CMK (cell line): ENCODE results near the gene SCN1B.
"Not testable (repeated sequence)": the region's sequence is repeated elsewhere in the genome, so short reads cannot be mapped to it uniquely, and the experiment has no call there.

Experiments
- DNase-seq: peaks from one replicate; pipeline ENCODE4 v3.0.0-alpha.2; 2010; ENCODE audit warnings: low read depth

SCN1B gene

GRCh38 chr19:35017507-35017906, 12.8 kb upstream of the SCN1B start:
- DNase-seq = no peak

DNA sequence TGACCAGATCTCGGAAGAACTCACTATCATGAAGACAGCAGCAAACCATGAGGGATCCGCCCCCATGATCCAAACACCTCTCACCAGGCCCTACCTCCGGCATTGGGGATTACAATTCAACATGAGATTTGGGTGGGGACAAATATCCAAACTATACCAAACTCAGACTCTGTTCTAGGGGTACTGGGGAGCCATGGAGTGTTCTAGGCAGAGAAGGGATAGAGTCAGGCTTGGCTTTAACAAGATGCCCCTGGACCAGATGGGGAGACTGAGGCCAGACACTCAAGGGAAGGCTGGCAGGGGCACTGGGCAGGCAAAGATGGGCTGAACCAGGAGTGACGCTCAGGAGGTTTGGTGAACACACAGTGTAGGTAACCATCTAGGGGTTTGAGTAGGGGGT, 11.9 kb upstream of the SCN1B start:
- DNase-seq = no peak

DNA sequence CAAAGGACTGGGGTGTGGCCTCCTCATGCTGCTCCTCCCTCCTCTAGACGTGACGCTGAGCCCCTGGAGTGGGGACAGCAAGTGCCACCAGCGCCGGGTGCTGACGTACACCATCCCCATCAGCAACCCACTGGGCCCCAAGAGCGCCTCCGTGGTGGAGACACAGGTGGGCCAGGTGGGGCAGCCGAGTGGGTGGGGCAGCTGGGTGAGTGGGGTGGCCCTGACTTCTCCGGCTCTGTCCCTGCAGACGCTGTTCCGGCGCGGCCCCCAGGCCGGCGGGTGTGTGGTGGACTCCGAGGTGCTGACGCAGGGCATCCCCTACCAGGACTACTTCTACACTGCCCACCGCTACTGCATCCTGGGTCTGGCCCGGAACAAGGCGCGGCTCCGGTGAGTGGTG, 11.1 kb upstream of the SCN1B start:
- DNase-seq = no peak

- no peak for DNase-seq
Observed at GRCh38 chr19:35021016-35021415, 9.3 kb upstream of the SCN1B start.

- no peak for DNase-seq
Observed at GRCh38 chr19:35021596-35021995, 8.7 kb upstream of the SCN1B start.

- DNase-seq = no peak
Observed at GRCh38 chr19:35022460-35022859, 7.8 kb upstream of the SCN1B start.

DNA sequence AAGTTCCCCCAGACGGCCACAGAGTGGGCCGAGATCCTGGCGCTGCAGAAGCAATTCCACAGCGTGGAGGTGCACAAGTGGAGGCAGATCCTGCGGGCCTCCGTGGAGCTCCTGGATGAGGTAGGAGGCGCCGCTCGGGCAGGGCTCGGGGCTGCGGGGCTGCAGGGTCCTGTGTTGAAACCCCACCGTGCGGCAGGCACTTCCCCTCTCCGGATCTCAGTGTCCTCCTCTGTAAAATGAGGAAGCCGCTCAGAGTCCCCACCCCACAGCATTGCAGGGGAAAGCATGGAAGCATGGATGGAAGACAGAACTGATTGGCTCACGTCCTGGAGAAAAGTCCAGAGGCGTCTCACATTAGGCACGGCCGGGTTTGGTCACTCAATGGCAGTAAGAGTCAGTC, 6.8 kb upstream of the SCN1B start:
- DNase-seq = no peak

GRCh38 chr19:35024095-35024494, 6.2 kb upstream of the SCN1B start:
- DNase-seq = no peak

GRCh38 chr19:35025969-35026368, 4.3 kb upstream of the SCN1B start:
- DNase-seq = no peak

DNA sequence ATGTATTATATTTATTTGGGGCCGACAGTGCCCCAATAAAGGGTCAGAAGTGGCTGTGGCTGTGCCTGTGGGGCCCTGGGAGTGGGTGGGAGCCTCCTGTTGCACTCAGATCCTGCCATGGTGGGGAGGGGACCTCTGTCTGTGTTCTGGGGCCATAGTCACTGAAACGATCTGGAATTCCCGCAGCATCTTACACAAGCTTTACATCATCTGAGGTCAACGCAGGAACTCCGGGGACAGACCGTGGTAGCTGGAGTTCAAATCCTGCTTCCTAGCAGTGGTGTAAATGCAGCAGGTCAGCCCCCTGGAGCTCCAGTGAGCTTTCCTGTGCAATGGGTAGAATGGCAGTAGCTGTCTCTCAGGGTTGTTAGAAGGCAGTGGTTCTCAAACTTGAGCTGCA, 3.9 kb upstream of the SCN1B start:
- no peak for DNase-seq

DNA sequence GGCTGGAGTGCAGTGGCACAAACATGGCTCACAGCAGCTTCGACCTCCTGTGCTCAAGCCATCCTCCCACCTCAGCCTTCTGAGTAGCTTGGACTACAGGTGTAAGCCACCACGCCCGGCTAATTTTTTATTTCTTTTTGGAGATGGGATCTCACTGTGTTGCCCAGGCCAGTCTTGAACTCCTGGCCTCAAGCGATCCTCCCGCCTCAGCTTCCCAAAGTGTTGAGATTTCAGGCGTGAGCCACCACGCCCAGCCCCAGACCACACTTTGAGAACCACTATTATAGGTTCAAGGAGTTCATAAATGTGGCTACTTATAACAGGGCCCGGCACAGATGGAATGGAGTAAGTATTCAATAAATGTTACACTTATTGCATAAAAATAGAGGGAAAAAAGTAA, 3.3 kb upstream of the SCN1B start:
- no peak for DNase-seq

DNA sequence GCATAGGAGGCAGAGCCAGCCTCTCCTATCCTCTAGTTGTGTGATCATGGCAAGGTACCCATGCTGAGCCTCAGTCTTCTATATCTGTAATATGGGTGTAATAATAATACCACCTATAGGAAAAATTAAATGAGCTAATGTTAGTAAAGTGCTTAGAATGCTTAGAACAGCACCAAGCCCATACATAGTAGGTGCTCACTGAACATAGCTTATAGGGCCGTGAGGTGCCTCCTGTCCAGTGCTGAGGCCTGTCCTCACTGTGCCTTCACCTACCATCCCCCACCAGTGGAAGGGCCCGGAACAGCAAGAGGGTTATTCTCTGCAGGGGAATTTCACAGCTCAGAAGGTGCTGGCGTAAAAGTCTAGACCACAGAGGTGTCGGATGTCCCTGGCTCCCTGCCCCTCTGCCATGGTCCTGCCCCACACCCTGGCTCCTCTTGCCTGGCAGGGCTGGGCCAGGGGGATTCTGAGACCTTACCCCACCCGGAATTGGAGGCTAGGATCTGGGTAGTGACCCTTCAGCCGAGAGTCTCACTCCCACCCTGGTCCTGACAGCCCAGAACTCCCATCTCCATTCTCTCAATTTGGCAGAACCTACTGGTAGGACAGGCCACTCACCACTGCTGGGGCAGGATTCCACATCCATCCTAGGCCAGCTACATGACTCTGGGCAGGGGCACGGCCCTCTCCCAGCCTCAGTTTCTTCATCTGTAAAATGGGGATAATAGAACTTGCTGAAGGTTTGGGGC, 2.2 kb upstream of the SCN1B start:
- DNase-seq = no peak

- not testable (repeated sequence) for DNase-seq
Observed at GRCh38 chr19:35028600-35028885, 1.7 kb upstream of the SCN1B start.

GRCh38 chr19:35029275-35029736, 964 bp upstream of the SCN1B start:
- DNase-seq = not testable (repeated sequence)

- DNase-seq = no peak
Observed at GRCh38 chr19:35029737-35030256, 473 bp upstream of the SCN1B start.

GRCh38 chr19:35031072-35031881, 1.0 kb downstream of the SCN1B start:
- no peak for DNase-seq

DNA sequence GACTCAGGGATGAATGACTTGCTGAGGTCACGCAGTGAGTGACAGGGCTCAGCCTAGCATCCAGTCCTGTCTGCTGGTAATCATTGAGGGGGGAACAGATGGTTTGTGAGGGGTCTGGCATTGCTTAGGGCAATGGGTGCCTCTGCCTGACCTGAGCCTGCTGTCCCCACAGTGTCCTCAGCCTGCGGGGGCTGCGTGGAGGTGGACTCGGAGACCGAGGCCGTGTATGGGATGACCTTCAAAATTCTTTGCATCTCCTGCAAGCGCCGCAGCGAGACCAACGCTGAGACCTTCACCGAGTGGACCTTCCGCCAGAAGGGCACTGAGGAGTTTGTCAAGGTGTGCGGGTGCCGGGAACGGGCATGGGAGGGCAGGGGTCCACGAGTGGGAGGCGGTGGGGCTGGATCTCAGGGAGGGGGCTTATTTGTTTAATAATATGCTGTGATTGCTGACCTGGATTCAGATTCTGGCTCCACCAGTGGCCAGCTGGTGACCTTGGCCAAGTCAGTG, 2.1 kb downstream of the SCN1B start:
- no peak for DNase-seq

DNA sequence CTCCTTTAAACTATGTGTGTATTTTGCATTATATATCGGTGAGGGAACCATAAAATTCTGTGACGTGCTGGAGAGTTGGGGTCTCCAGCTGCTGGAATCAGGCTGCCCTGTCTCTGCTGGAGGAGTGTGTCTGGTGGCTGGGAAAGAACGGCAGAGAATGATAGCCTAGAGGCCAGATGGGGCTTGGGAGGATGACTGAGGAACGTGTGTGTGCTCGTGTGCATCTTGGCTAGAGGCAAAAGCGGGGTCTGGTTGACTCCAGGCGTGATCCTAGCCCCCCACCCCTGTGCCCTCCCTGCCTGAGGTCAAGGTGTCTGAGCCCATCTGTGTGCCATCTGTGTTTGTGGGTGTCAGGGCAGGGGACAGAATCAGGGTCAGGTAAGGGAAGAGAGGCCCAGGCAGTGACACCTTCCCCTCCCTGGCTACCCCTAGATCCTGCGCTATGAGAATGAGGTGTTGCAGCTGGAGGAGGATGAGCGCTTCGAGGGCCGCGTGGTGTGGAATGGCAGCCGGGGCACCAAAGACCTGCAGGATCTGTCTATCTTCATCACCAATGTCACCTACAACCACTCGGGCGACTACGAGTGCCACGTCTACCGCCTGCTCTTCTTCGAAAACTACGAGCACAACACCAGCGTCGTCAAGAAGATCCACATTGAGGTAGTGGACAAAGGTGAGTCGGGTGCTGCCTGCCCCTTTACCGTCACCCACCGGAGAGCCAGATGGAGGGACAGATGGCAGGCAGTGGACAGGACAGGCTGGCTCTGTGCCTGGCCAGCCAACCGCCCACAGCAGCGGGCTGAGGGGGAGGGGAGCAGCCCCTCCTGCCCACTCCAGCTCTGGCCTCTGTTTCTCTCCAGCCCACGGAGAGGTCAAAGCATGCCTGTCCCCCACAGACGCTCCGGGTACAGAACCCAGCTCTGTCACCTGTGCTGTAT, 3.1 kb downstream of the SCN1B start:
- DNase-seq = no peak

GRCh38 chr19:35034005-35034502, 3.8 kb downstream of the SCN1B start:
- no peak for DNase-seq

GRCh38 chr19:35034588-35035382, 4.5 kb downstream of the SCN1B start:
- no peak for DNase-seq
